ENCODE data around the gene VSIG10L2.
"Not testable (repeated sequence)": the region's sequence is repeated elsewhere in the genome, so short reads cannot be mapped to it uniquely, and the experiment has no call there.

GRCh38 chr11:125985956-125986355 lies 40.1 kb downstream of the VSIG10L2 start:
- TF ChIP-seq, protein P1, sequence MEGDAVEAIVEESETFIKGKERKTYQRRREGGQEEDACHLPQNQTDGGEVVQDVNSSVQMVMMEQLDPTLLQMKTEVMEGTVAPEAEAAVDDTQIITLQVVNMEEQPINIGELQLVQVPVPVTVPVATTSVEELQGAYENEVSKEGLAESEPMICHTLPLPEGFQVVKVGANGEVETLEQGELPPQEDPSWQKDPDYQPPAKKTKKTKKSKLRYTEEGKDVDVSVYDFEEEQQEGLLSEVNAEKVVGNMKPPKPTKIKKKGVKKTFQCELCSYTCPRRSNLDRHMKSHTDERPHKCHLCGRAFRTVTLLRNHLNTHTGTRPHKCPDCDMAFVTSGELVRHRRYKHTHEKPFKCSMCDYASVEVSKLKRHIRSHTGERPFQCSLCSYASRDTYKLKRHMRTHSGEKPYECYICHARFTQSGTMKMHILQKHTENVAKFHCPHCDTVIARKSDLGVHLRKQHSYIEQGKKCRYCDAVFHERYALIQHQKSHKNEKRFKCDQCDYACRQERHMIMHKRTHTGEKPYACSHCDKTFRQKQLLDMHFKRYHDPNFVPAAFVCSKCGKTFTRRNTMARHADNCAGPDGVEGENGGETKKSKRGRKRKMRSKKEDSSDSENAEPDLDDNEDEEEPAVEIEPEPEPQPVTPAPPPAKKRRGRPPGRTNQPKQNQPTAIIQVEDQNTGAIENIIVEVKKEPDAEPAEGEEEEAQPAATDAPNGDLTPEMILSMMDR (conservative IDR thresholded peaks at IDR 0.05), result not testable (repeated sequence)
- TF ChIP-seq ZFX (IDR thresholded peaks at IDR 0.05), result not testable (repeated sequence)
